Measurements from ENCODE around the gene ELP5. TPM values are rescaled to one million over a fixed set of nuclear protein-coding genes. Genes with fewer than 3 reads are reported as not detected.

The ELP5 gene
- total and polyA plus RNA-seq, 2 of the 4 experiments (the other 2 are of a cell fraction): 39.3 to 46.6 TPM

DNA sequence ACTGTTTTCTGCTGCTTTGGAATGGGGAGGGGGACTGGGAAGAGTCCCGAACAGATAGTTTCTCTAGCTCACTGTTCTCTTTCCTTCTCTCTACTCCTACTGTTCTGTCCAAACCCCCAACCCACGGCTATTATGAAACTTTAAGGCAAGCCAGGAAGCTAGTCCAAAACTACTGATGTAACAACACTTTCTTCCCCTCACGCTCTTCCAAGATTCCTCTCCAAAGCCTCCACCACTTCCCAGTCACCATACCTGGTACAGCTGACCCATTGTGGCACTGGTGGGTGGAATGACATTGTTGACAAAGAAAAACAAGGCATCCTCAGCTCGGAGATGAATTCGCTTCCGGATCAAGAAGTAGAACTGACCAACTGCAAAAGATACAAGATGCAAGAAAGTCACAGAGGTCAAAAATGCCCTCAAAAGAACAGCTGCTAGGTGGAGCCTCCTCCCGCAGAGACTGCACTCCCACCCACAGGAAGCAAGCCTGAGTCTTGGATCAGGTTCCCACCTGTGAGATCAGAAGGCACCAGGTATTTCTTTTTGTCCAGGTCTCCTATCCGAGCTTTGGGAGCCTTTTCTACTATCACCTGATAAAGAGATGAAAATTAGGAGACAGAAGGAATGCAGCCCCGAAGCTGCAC lies 10.8 kb upstream of the ELP5 start:
- peak overlapping the region; percentile 90 for H3K4me3 ChIP-seq (ENCODE audit: insufficient read depth, low read depth, low read length)
- 27% methylated on average over 5 of the region's 9 CpGs; no CpG with 5 or more reads in 1 of the 2 experiments for WGBS, 2 experiments (ENCODE audit: extremely low coverage in 2 of 2, insufficient read length in 1 of 2)
- peak overlapping the region; percentile 13 to 89; a peak in 3 of 4 replicates for H4K8ac ChIP-seq (ENCODE audit: low read depth in 2 of 2, low read length in 2 of 2)
- no peaks in the 10 kb centered on the region for H3K27me3 ChIP-seq (ENCODE audit: control insufficient read depth, insufficient read depth, low read length)
- BruUV-seq (replicated peaks): no TSS peak
- ATAC-seq (ENCODE audit: low read depth): no peak
- dilution Hi-C loops (cut with HindIII; ENCODE audit: low sequenced_read_pairs, unreplicated experiment) (no loop called here), intact Hi-C loops (cut with micrococcal nuclease) (no loop called here), in situ Hi-C loops (cut with MboI; ENCODE audit: low sequenced_read_pairs) (loop anchor here (25.0 kb wide), 1 partner anchor 921 kb away; the partner anchor contains the start of genes PER1 and VAMP2)
- H2BK20ac ChIP-seq (ENCODE audit: low read depth, low read length): no peak overlapping the region
- peak overlapping the region; percentile 89 for H3K23ac ChIP-seq (ENCODE audit: low read depth, low read length)
- H3K79me1 ChIP-seq (ENCODE audit: low read depth in 1 of 2, low read length in 2 of 2): peaks cover 13 to 51% of the 10 kb centered on the region in 2 experiments
- H2AK5ac ChIP-seq (ENCODE audit: low read depth, low read length): peak overlapping the region; percentile 96
- H3K4me2 ChIP-seq (ENCODE audit: low read depth, low read length): peak overlapping the region; percentile 93
- no peak overlapping the region for H2AFZ ChIP-seq (replicated peaks; ENCODE audit: low read length, poor library complexity)
- TF ChIP-seq CHD1 (IDR thresholded peaks at IDR 0.05; ENCODE audit: low read depth, low read length) (no peak), RAD21 (IDR thresholded peaks at IDR 0.05; ENCODE audit: low read length) (no peak), NFE2L2 (IDR thresholded peaks at IDR 0.05; ENCODE audit: low read depth, low read length) (no peak), MAZ (IDR thresholded peaks at IDR 0.05; ENCODE audit: borderline replicate concordance, low read depth, low read length) (no peak), CEBPB (IDR thresholded peaks at IDR 0.05; ENCODE audit: low read depth, low read length) (no peak), MXI1 (IDR thresholded peaks at IDR 0.05; ENCODE audit: borderline replicate concordance, low read depth, low read length) (no peak)
- TF ChIP-seq, protein P1, sequence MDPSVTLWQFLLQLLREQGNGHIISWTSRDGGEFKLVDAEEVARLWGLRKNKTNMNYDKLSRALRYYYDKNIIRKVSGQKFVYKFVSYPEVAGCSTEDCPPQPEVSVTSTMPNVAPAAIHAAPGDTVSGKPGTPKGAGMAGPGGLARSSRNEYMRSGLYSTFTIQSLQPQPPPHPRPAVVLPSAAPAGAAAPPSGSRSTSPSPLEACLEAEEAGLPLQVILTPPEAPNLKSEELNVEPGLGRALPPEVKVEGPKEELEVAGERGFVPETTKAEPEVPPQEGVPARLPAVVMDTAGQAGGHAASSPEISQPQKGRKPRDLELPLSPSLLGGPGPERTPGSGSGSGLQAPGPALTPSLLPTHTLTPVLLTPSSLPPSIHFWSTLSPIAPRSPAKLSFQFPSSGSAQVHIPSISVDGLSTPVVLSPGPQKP (IDR thresholded peaks at IDR 0.05; ENCODE audit: borderline replicate concordance, low read depth, low read length): no peak
- TF ChIP-seq, protein P2, sequence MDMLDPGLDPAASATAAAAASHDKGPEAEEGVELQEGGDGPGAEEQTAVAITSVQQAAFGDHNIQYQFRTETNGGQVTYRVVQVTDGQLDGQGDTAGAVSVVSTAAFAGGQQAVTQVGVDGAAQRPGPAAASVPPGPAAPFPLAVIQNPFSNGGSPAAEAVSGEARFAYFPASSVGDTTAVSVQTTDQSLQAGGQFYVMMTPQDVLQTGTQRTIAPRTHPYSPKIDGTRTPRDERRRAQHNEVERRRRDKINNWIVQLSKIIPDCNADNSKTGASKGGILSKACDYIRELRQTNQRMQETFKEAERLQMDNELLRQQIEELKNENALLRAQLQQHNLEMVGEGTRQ (IDR thresholded peaks at IDR 0.05; ENCODE audit: low read depth, low read length): no peak
- TF ChIP-seq, protein P3, sequence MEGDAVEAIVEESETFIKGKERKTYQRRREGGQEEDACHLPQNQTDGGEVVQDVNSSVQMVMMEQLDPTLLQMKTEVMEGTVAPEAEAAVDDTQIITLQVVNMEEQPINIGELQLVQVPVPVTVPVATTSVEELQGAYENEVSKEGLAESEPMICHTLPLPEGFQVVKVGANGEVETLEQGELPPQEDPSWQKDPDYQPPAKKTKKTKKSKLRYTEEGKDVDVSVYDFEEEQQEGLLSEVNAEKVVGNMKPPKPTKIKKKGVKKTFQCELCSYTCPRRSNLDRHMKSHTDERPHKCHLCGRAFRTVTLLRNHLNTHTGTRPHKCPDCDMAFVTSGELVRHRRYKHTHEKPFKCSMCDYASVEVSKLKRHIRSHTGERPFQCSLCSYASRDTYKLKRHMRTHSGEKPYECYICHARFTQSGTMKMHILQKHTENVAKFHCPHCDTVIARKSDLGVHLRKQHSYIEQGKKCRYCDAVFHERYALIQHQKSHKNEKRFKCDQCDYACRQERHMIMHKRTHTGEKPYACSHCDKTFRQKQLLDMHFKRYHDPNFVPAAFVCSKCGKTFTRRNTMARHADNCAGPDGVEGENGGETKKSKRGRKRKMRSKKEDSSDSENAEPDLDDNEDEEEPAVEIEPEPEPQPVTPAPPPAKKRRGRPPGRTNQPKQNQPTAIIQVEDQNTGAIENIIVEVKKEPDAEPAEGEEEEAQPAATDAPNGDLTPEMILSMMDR (conservative IDR thresholded peaks at IDR 0.05; ENCODE audit: low read depth, low read length): no peak
- no peak overlapping the region for H3K18ac ChIP-seq (ENCODE audit: low read depth, low read length)
- peak overlapping the region; percentile 98 for H3K14ac ChIP-seq (replicated peaks; ENCODE audit: low read depth, low read length)
- 0 out of 2 replicates have a peak, but pooled peaks cover 2% of the 10 kb centered on the region for H3K9me1 ChIP-seq (ENCODE audit: insufficient read depth, low read length)
- H3K36me3 ChIP-seq (ENCODE audit: control insufficient read depth, insufficient read depth, low read length): peaks cover 30% of the 10 kb centered on the region
- peak overlapping the region; percentile 95 for H3K27ac ChIP-seq (ENCODE audit: insufficient read depth, low read length)
- H2BK5ac ChIP-seq (ENCODE audit: low read depth, low read length, poor library complexity, severe bottlenecking): peak overlapping the region; percentile 95
- POLR2A ChIA-PET (ENCODE audit: unreplicated experiment): interaction anchor here (0.5 kb wide), 1 partner anchor 64 kb away, joined by 7 read pairs; no protein-coding TSS in a partner anchor
- no peaks in the 10 kb centered on the region for H3K9me3 ChIP-seq (ENCODE audit: control insufficient read depth, insufficient read depth, low read length)
- H3K56ac ChIP-seq (ENCODE audit: extremely low read depth, insufficient read depth, low read length): peak overlapping the region; percentile 84; the same call in 1 of the 2 replicates
- no peak overlapping the region for H2BK120ac ChIP-seq (ENCODE audit: low read depth, low read length)
- peak overlapping the region; percentile 100 for H2AK9ac ChIP-seq (replicated peaks; ENCODE audit: low read depth, low read length, poor library complexity)
- H4K20me1 ChIP-seq (ENCODE audit: insufficient read depth, low read length): peaks cover 21% of the 10 kb centered on the region
- H3K4me1 ChIP-seq (ENCODE audit: control insufficient read depth, insufficient read depth, low read length): peaks cover 8% of the 10 kb centered on the region
- peak overlapping the region; percentile 94 for H4K91ac ChIP-seq (ENCODE audit: insufficient read depth, low read depth, low read length)
- H3K9ac ChIP-seq (ENCODE audit: low read depth, low read length): peak overlapping the region; percentile 98
- DNase-seq: no peak
- H3K4ac ChIP-seq (ENCODE audit: low read depth, low read length): peak overlapping the region; percentile 98
- H2BK15ac ChIP-seq (ENCODE audit: low read depth, low read length): no peak overlapping the region
- H4K5ac ChIP-seq (ENCODE audit: low read depth, low read length): peak overlapping the region; percentile 25; the same call in 1 of the 2 replicates
- CTCF ChIA-PET: interaction anchor here (0.6 kb wide), 1 partner anchor 126 kb away, joined by 4 read pairs; the partner anchor contains the start of gene ASGR2
